HCT116 (cell line): Measurements from ENCODE around the gene KRTAP29-1.

Experiments used
- CTCF ChIP-seq, 3 experiments: fragments of 200-600 bp in 1 of 3; sonication (generic) in 1 of 3; IDR thresholded peaks in 2 of 3; conservative IDR thresholded peaks in 1 of 3; 2 replicates each; pipeline ENCODE4 v1.5.1; 2012 to 2017; ENCODE audit warnings: low read depth in 2 of 3, low read length in 2 of 3, antibody characterized with exemption in 1 of 3, borderline replicate concordance in 1 of 3, control low read depth in 1 of 3, mild to moderate bottlenecking in 1 of 3, mixed read lengths in 1 of 3, mixed run types in 1 of 3, moderate library complexity in 1 of 3; ENCODE audit not compliant: insufficient read depth in 1 of 3
- EZH2 ChIP-seq: fragments of 200-600 bp; sonication (generic); IDR thresholded peaks from 2 replicates; pipeline ENCODE4 v1.6.1; 2017; ENCODE audit warnings: antibody characterized with exemption, mixed run types
- JUND ChIP-seq: IDR thresholded peaks from 2 replicates; pipeline ENCODE4 v1.6.1; 2012

- no peak for TF ChIP-seq CTCF (IDR thresholded peaks at IDR 0.05 in 2 of 3, conservative IDR thresholded peaks at IDR 0.05 in 1 of 3; ENCODE audit: borderline replicate concordance in 1 of 3, insufficient read depth in 1 of 3, low read depth in 2 of 3, low read length in 2 of 3)
- TF ChIP-seq JUND: no peak
- TF ChIP-seq EZH2: no peak
These were observed 20.5 kb upstream of the KRTAP29-1 start for GRCh38 chr17:41322903-41323895.
